HEK293 (cell line): ENCODE data around the gene STOX1.
"Not testable (repeated sequence)": the region's sequence is repeated elsewhere in the genome, so short reads cannot be mapped to it uniquely, and the experiment has no call there.

Experiments
- CTCF ChIA-PET: fragments of 350-600 bp; formaldehyde crosslinking; extraction: SDS; loops from one replicate; lab custom pipeline; 2021; ENCODE audit warnings: antibody characterized with exemption; lab: Yijun Ruan, JAX
- POLR2A ChIA-PET: fragments of 300-600 bp; formaldehyde crosslinking; extraction: SDS; loops from one replicate; lab custom pipeline; 2020; ENCODE audit warnings: antibody characterized with exemption, inconsistent platforms; lab: Yijun Ruan, JAX
- H3K27ac ChIP-seq: fragments of 200-500 bp; sonication (Bioruptor generic); 2 replicates; pipeline ENCODE4 v1.5.1; 2014; ENCODE audit warnings: low read depth, low read length, control low read depth, inconsistent platforms; ENCODE audit errors: extremely low read depth
- H3K36me3 ChIP-seq, 2 experiments: fragments of 200-500 bp in 1 of 2; sonication (Bioruptor generic) in 1 of 2; 1 replicate in 1 of 2; 2 replicates in 1 of 2; pipeline ENCODE4 v1.5.1; 2014 to 2017; ENCODE audit warnings: inconsistent platforms in 2 of 2, low read length in 2 of 2; ENCODE audit not compliant: control insufficient read depth in 2 of 2, insufficient read depth in 1 of 2
- H3K4me1 ChIP-seq: fragments of 200-500 bp; sonication (Bioruptor generic); 2 replicates; pipeline ENCODE4 v1.5.1; 2014; ENCODE audit warnings: mild to moderate bottlenecking, low read length, inconsistent platforms; ENCODE audit not compliant: control insufficient read depth, insufficient read depth
- H3K4me3 ChIP-seq: 2 replicates; pipeline ENCODE4 v1.5.1; 2011; ENCODE audit warnings: low read depth, mild to moderate bottlenecking, control low read depth, low read length, moderate library complexity
- H3K9me3 ChIP-seq: fragments of 200-500 bp; sonication (Bioruptor generic); 2 replicates; pipeline ENCODE4 v1.5.1; 2014; ENCODE audit warnings: low read depth, low read length, inconsistent platforms; ENCODE audit not compliant: control insufficient read depth, insufficient read depth
- EGR2 ChIP-seq: fragments of 450-650 bp; formaldehyde crosslinking; IDR thresholded peaks from 2 replicates; pipeline ENCODE4 v1.5.1; 2016; ENCODE audit warnings: low read depth, missing biosample characterization, missing genetic modification characterization
- KLF1 ChIP-seq: fragments of 450-650 bp; formaldehyde crosslinking; IDR thresholded peaks from 2 replicates; pipeline ENCODE4 v1.5.1; 2016; ENCODE audit warnings: missing biosample characterization, missing genetic modification characterization
- KLF10 ChIP-seq: fragments of 450-650 bp; IDR thresholded peaks from 2 replicates; pipeline ENCODE4 v1.5.1; 2018; ENCODE audit warnings: missing biosample characterization, mild to moderate bottlenecking, missing genetic modification characterization
- OVOL3 ChIP-seq: fragments of 450-650 bp; formaldehyde crosslinking; IDR thresholded peaks from 2 replicates; pipeline ENCODE4 v1.5.1; 2016; ENCODE audit warnings: missing biosample characterization, missing genetic modification characterization
- SCRT2 ChIP-seq: fragments of 450-650 bp; formaldehyde crosslinking; IDR thresholded peaks from 2 replicates; pipeline ENCODE4 v1.5.1; 2016; ENCODE audit warnings: missing biosample characterization, missing genetic modification characterization
- ZBTB20 ChIP-seq: fragments of 450-650 bp; formaldehyde crosslinking; IDR thresholded peaks from 2 replicates; pipeline ENCODE4 v1.5.1; 2016; ENCODE audit warnings: missing biosample characterization, missing genetic modification characterization
- ZFP37 ChIP-seq: fragments of 450-650 bp; formaldehyde crosslinking; IDR thresholded peaks from 2 replicates; pipeline ENCODE4 v1.5.1; 2016; ENCODE audit warnings: missing biosample characterization, missing genetic modification characterization
- ZNF121 ChIP-seq: fragments of 450-650 bp; formaldehyde crosslinking; IDR thresholded peaks from 2 replicates; pipeline ENCODE4 v1.5.1; 2016; ENCODE audit warnings: missing biosample characterization, missing genetic modification characterization
- ZNF138 ChIP-seq: fragments of 450-650 bp; formaldehyde crosslinking; IDR thresholded peaks from 2 replicates; pipeline ENCODE4 v1.5.1; 2016; ENCODE audit warnings: missing biosample characterization, missing genetic modification characterization, borderline replicate concordance
- ZNF239 ChIP-seq: fragments of 450-650 bp; formaldehyde crosslinking; IDR thresholded peaks from 2 replicates; pipeline ENCODE4 v1.5.1; 2016; ENCODE audit warnings: missing biosample characterization, missing genetic modification characterization
- ZNF404 ChIP-seq: fragments of 450-650 bp; formaldehyde crosslinking; IDR thresholded peaks from 2 replicates; pipeline ENCODE4 v1.5.1; 2017; ENCODE audit warnings: missing biosample characterization, missing genetic modification characterization
- ZNF416 ChIP-seq: fragments of 450-650 bp; formaldehyde crosslinking; IDR thresholded peaks from 2 replicates; pipeline ENCODE4 v1.5.1; 2016; ENCODE audit warnings: missing biosample characterization, missing genetic modification characterization
- ZNF530 ChIP-seq: fragments of 450-650 bp; formaldehyde crosslinking; IDR thresholded peaks from 2 replicates; pipeline ENCODE4 v1.5.1; 2016; ENCODE audit warnings: low read depth, missing biosample characterization, missing genetic modification characterization
- ZNF571 ChIP-seq: fragments of 450-650 bp; formaldehyde crosslinking; IDR thresholded peaks from 2 replicates; pipeline ENCODE4 v1.5.0; 2017; ENCODE audit warnings: missing biosample characterization, missing genetic modification characterization
- ZNF626 ChIP-seq: fragments of 450-650 bp; sonication (Bioruptor Pico); formaldehyde crosslinking; IDR thresholded peaks from 2 replicates; pipeline ENCODE4 v1.5.1; 2018; ENCODE audit warnings: missing biosample characterization, missing genetic modification characterization, inconsistent platforms
- ZNF629 ChIP-seq: fragments of 450-650 bp; formaldehyde crosslinking; IDR thresholded peaks from 2 replicates; pipeline ENCODE4 v1.5.1; 2017; ENCODE audit warnings: missing biosample characterization, missing genetic modification characterization
- ZNF843 ChIP-seq: fragments of 450-650 bp; formaldehyde crosslinking; IDR thresholded peaks from 2 replicates; pipeline ENCODE4 v1.5.1; 2016; ENCODE audit warnings: missing biosample characterization, missing genetic modification characterization
- TF ChIP-seq, protein P1 (sequence below): fragments of 450-650 bp; IDR thresholded peaks from 2 replicates; pipeline ENCODE4 v1.5.1; 2018; ENCODE audit warnings: missing biosample characterization, mild to moderate bottlenecking, missing genetic modification characterization
- TF ChIP-seq, protein P2 (sequence below): fragments of 450-650 bp; formaldehyde crosslinking; IDR thresholded peaks from 2 replicates; pipeline ENCODE4 v1.5.1; 2016; ENCODE audit warnings: missing biosample characterization, missing genetic modification characterization, borderline replicate concordance
- TF ChIP-seq, protein P3 (sequence below): fragments of 450-650 bp; formaldehyde crosslinking; IDR thresholded peaks from 2 replicates; pipeline ENCODE4 v1.5.1; 2017; ENCODE audit warnings: missing biosample characterization, missing genetic modification characterization
- TF ChIP-seq, protein P4 (sequence below): fragments of 450-650 bp; formaldehyde crosslinking; IDR thresholded peaks from 2 replicates; pipeline ENCODE4 v1.5.1; 2016; ENCODE audit warnings: missing biosample characterization, missing genetic modification characterization
- TF ChIP-seq, protein P5 (sequence below): fragments of 450-650 bp; formaldehyde crosslinking; IDR thresholded peaks from 2 replicates; pipeline ENCODE4 v1.5.1; 2016; ENCODE audit warnings: missing biosample characterization, missing genetic modification characterization
- TF ChIP-seq, protein P6 (sequence below): fragments of 450-650 bp; formaldehyde crosslinking; IDR thresholded peaks from 2 replicates; pipeline ENCODE4 v1.5.1; 2016; ENCODE audit warnings: missing biosample characterization, missing genetic modification characterization
- TF ChIP-seq, protein P7 (sequence below): fragments of 450-650 bp; formaldehyde crosslinking; IDR thresholded peaks from 2 replicates; pipeline ENCODE4; 2016; ENCODE audit warnings: missing biosample characterization, missing genetic modification characterization

STOX1 gene

DNA sequence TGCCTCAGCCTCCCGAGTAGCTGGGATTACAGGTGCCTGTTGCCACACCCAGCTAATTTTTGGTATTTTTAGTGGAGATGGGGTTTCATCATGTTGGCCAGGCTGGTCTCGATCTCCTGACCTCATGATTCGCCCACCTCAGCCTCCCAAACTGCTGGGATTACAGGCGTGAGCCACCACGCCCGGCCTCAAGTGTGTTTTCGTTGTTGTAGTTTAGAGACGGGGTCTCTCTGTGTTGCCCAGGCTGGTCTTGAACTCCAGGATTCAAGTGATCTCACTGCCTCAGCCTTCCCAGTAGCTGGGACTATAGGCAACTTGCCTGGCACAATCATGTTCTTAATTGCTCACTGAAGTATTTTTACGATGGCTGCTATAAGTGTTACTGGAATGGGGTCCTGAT, 16.5 kb upstream of the STOX1 start:
- POLR2A ChIA-PET, H3K9me3 ChIP-seq: not testable (repeated sequence)
- CTCF ChIA-PET, result interaction anchor here (1.1 kb wide), 1 partner anchor 10 kb away, joined by 3 read pairs; no protein-coding TSS in a partner anchor
- TF ChIP-seq SCRT2 (tag by site-specific recombination) (peak; percentile 82), ZNF121 (tag by site-specific recombination) (0 out of 2 replicates have a peak, but pooled peaks have one; percentile 35)
- TF ChIP-seq, all 188 proteins: peak for 2; not testable (repeated sequence) for 186
- H3K36me3 ChIP-seq, H3K4me1 ChIP-seq, H3K27ac ChIP-seq, H3K4me3 ChIP-seq: not testable (repeated sequence)

DNA sequence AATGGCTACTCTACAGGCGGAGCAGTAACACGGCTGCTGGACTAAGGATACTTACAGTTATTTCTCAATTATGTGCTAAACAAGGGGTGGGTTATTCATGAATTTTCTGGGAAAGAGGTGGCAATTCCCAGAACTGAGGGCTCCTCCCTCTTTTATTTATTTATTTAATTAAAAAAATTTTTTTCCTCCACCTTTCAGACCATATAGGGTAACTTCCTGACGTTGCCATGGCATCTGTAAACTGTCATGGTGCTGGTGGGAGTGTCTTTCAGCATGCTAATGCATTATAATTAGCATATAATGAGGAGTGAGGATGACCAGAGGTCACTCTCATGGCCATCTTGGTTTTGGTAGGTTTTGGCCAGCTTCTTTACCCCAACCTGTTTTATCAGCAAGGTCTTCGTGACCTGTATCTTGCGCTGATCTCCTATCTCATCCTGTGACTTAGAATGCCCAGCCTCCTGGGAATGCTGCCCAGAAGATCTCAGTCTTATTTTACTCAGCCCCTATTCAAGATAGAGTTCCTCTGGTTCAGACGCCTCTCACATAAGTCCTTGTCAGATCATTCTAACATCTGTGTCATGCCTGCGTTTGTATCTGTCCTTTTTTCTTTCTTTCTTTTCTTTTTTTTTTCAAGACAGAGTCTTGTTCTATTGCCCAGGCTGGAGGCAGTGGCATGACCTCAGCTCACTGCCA, 15.9 kb upstream of the STOX1 start:
- H3K4me3 ChIP-seq, result no peak overlapping the region
- no peaks in the 10 kb centered on the region; a peak in 1 of 3 replicates for H3K36me3 ChIP-seq
- TF ChIP-seq ZNF404 (tag by site-specific recombination) (no peak), ZNF626 (tag by site-specific recombination) (no peak), ZFP37 (no peak), ZNF530 (tag by site-specific recombination) (no peak), ZNF629 (tag by site-specific recombination) (no peak), KLF10 (tag by site-specific recombination) (no peak), ZNF138 (no peak), ZBTB20 (tag by site-specific recombination) (no peak), ZNF416 (tag by site-specific recombination) (no peak), ZNF239 (tag by site-specific recombination) (no peak)
- TF ChIP-seq, protein P1, sequence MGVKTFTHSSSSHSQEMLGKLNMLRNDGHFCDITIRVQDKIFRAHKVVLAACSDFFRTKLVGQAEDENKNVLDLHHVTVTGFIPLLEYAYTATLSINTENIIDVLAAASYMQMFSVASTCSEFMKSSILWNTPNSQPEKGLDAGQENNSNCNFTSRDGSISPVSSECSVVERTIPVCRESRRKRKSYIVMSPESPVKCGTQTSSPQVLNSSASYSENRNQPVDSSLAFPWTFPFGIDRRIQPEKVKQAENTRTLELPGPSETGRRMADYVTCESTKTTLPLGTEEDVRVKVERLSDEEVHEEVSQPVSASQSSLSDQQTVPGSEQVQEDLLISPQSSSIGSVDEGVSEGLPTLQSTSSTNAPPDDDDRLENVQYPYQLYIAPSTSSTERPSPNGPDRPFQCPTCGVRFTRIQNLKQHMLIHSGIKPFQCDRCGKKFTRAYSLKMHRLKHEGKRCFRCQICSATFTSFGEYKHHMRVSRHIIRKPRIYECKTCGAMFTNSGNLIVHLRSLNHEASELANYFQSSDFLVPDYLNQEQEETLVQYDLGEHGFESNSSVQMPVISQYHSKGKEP (tag by site-specific recombination), result no peak
- TF ChIP-seq, protein P2, sequence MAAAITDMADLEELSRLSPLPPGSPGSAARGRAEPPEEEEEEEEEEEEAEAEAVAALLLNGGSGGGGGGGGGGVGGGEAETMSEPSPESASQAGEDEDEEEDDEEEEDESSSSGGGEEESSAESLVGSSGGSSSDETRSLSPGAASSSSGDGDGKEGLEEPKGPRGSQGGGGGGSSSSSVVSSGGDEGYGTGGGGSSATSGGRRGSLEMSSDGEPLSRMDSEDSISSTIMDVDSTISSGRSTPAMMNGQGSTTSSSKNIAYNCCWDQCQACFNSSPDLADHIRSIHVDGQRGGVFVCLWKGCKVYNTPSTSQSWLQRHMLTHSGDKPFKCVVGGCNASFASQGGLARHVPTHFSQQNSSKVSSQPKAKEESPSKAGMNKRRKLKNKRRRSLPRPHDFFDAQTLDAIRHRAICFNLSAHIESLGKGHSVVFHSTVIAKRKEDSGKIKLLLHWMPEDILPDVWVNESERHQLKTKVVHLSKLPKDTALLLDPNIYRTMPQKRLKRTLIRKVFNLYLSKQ, result no peak
- TF ChIP-seq, protein P3, sequence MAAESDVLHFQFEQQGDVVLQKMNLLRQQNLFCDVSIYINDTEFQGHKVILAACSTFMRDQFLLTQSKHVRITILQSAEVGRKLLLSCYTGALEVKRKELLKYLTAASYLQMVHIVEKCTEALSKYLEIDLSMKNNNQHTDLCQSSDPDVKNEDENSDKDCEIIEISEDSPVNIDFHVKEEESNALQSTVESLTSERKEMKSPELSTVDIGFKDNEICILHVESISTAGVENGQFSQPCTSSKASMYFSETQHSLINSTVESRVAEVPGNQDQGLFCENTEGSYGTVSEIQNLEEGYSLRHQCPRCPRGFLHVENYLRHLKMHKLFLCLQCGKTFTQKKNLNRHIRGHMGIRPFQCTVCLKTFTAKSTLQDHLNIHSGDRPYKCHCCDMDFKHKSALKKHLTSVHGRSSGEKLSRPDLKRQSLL (tag by site-specific recombination), result no peak
- H3K4me1 ChIP-seq, result peaks cover 4% of the 10 kb centered on the region
- no peaks in the 10 kb centered on the region for H3K9me3 ChIP-seq
- ChIA-PET POLR2A (no interaction called here), CTCF (interaction anchor here (1.1 kb wide), 1 partner anchor 11 kb away, joined by 3 read pairs; no protein-coding TSS in a partner anchor)
- no peak overlapping the region for H3K27ac ChIP-seq

DNA sequence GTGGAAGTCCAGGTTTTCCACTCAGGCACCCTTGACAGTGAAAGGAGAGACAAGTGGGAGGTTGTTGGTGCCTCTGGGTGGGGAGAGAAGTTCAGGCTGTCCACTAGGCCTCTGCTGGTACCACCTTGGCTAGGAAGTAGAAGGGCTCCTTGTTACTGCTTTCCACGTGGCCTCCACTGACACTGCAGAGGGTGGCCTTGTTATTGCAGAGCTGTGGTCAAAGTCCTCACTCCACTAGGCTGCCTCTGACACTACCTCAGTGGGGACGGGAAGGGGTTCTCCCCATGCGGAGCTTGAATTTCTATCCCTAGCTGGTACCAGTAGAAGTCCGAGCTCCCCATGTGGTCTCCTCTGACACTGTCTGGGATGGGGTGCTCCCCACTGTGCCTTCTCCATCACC, 14.9 kb upstream of the STOX1 start:
- no peak overlapping the region for H3K4me3 ChIP-seq
- POLR2A ChIA-PET, result no interaction called here
- H3K36me3 ChIP-seq, result no peaks in the 10 kb centered on the region; a peak in 1 of 3 replicates
- H3K9me3 ChIP-seq, result no peaks in the 10 kb centered on the region
- H3K4me1 ChIP-seq, result peaks cover 4% of the 10 kb centered on the region
- CTCF ChIA-PET, result no interaction called here
- no peak overlapping the region for H3K27ac ChIP-seq
- TF ChIP-seq OVOL3 (tag by site-specific recombination) (no peak), ZNF571 (tag by site-specific recombination) (no peak), ZNF404 (tag by site-specific recombination) (no peak), ZNF843 (tag by site-specific recombination) (no peak), KLF1 (tag by site-specific recombination) (no peak), EGR2 (tag by site-specific recombination) (no peak)
- TF ChIP-seq, protein P4, sequence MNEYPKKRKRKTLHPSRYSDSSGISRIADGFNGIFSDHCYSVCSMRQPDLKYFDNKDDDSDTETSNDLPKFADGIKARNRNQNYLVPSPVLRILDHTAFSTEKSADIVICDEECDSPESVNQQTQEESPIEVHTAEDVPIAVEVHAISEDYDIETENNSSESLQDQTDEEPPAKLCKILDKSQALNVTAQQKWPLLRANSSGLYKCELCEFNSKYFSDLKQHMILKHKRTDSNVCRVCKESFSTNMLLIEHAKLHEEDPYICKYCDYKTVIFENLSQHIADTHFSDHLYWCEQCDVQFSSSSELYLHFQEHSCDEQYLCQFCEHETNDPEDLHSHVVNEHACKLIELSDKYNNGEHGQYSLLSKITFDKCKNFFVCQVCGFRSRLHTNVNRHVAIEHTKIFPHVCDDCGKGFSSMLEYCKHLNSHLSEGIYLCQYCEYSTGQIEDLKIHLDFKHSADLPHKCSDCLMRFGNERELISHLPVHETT (tag by site-specific recombination), result no peak
- TF ChIP-seq, protein P5, sequence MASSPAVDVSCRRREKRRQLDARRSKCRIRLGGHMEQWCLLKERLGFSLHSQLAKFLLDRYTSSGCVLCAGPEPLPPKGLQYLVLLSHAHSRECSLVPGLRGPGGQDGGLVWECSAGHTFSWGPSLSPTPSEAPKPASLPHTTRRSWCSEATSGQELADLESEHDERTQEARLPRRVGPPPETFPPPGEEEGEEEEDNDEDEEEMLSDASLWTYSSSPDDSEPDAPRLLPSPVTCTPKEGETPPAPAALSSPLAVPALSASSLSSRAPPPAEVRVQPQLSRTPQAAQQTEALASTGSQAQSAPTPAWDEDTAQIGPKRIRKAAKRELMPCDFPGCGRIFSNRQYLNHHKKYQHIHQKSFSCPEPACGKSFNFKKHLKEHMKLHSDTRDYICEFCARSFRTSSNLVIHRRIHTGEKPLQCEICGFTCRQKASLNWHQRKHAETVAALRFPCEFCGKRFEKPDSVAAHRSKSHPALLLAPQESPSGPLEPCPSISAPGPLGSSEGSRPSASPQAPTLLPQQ, result no peak
- TF ChIP-seq, protein P6, sequence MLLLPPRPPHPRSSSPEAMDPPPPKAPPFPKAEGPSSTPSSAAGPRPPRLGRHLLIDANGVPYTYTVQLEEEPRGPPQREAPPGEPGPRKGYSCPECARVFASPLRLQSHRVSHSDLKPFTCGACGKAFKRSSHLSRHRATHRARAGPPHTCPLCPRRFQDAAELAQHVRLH (tag by site-specific recombination), result no peak
- TF ChIP-seq, protein P7, sequence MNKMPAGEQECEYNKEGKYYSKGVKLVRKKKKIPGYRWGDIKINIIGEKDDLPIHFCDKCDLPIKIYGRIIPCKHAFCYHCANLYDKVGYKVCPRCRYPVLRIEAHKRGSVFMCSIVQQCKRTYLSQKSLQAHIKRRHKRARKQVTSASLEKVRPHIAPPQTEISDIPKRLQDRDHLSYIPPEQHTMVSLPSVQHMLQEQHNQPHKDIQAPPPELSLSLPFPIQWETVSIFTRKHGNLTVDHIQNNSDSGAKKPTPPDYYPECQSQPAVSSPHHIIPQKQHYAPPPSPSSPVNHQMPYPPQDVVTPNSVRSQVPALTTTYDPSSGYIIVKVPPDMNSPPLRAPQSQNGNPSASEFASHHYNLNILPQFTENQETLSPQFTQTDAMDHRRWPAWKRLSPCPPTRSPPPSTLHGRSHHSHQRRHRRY (tag by site-specific recombination), result no peak
